SK-N-SH (cell line): ENCODE results near the gene PPP1R17. TPM values are rescaled to one million over a fixed set of nuclear protein-coding genes. Genes with fewer than 3 reads are reported as not detected.

Experiments
- CTCF ChIA-PET: fragments of 300-600, 350-600 bp; formaldehyde crosslinking; extraction: SDS; loops from one replicate; lab custom pipeline; 2021; lab: Yijun Ruan, JAX
- POLR2A ChIA-PET: fragments of 350-600 bp; sonication (Branson Sonifier 250); formaldehyde crosslinking; extraction: SDS; loops from one replicate; lab custom pipeline; 2020; ENCODE audit warnings: antibody characterized with exemption, inconsistent platforms; lab: Yijun Ruan, JAX
- DNase-seq: peaks from one replicate; pipeline ENCODE4 v3.0.0; 2012
- H2AFZ ChIP-seq: fragments of 200-600 bp; sonication (generic); 2 replicates; pipeline ENCODE4 v1.8.1; 2016; ENCODE audit warnings: antibody characterized with exemption, mild to moderate bottlenecking, low read depth
- H3F3A ChIP-seq: fragments of 200-600 bp; sonication (generic); replicated peaks from 2 replicates; pipeline ENCODE3; 2016; ENCODE audit warnings: antibody characterized with exemption, mild to moderate bottlenecking; ENCODE audit not compliant: insufficient read depth
- H3K27ac ChIP-seq, 2 experiments: fragments of 200-500 bp in 1 of 2; fragments of 200-600 bp in 1 of 2; sonication (Bioruptor generic) in 1 of 2; sonication (generic), shearing (Covaris generic) in 1 of 2; 2 replicates each; pipeline versions ENCODE4 v1.5.1 to v1.6.1; 2014 to 2016; ENCODE audit warnings: low read depth in 2 of 2, inconsistent platforms in 1 of 2, low read length in 1 of 2, mild to moderate bottlenecking in 1 of 2, mixed read lengths in 1 of 2
- H3K27me3 ChIP-seq: fragments of 200-600 bp; sonication (generic), shearing (Covaris generic); 2 replicates; pipeline ENCODE4 v1.6.1; 2016; ENCODE audit warnings: mixed run types; ENCODE audit not compliant: insufficient read depth
- H3K36me3 ChIP-seq, 2 experiments: fragments of 200-500 bp in 1 of 2; fragments of 200-600 bp in 1 of 2; sonication (Bioruptor generic) in 1 of 2; sonication (generic) in 1 of 2; replicated peaks in 1 of 2; 2 replicates each; pipeline versions ENCODE3 to v1.5.1; 2014 to 2016; ENCODE audit warnings: low read length in 1 of 2, mild to moderate bottlenecking in 1 of 2; ENCODE audit not compliant: insufficient read depth in 2 of 2, control insufficient read depth in 1 of 2
- H3K4me1 ChIP-seq, 2 experiments: fragments of 200-500 bp in 1 of 2; fragments of 200-600 bp in 1 of 2; sonication (Bioruptor generic) in 1 of 2; sonication (generic), shearing (Covaris generic) in 1 of 2; 2 replicates each; pipeline versions ENCODE4 v1.5.1 to v1.6.1; 2014 to 2016; ENCODE audit warnings: low read depth in 1 of 2, low read length in 1 of 2, mixed run types in 1 of 2; ENCODE audit not compliant: insufficient read depth in 2 of 2, control insufficient read depth in 1 of 2
- H3K4me2 ChIP-seq: fragments of 200-600 bp; sonication (generic), shearing (Covaris generic); 2 replicates; pipeline ENCODE4 v1.6.1; 2017; ENCODE audit warnings: mixed run types
- H3K4me3 ChIP-seq, 2 experiments: fragments of 200-500 bp in 1 of 2; fragments of 200-600 bp in 1 of 2; sonication (Bioruptor generic) in 1 of 2; sonication (generic), shearing (Covaris generic) in 1 of 2; 2 replicates each; pipeline versions ENCODE4 v1.5.1 to v1.8.1; 2014 to 2016; ENCODE audit warnings: low read depth in 2 of 2, inconsistent platforms in 1 of 2, low read length in 1 of 2, mild to moderate bottlenecking in 1 of 2, mixed read lengths in 1 of 2, moderate library complexity in 1 of 2
- H3K79me2 ChIP-seq: fragments of 200-600 bp; sonication (generic); 2 replicates; pipeline ENCODE4 v1.8.1; 2017; ENCODE audit warnings: mild to moderate bottlenecking; ENCODE audit not compliant: insufficient read depth
- H3K9ac ChIP-seq: fragments of 200-600 bp; sonication (generic); 2 replicates; pipeline ENCODE4 v1.6.1; 2017; ENCODE audit warnings: mixed run types
- H3K9me2 ChIP-seq: fragments of 200-600 bp; sonication (generic); 2 replicates; pipeline ENCODE4 v1.6.1; 2017; ENCODE audit warnings: mixed run types
- H3K9me3 ChIP-seq: fragments of 200-600 bp; sonication (generic); 2 replicates; pipeline ENCODE4 v1.6.1; 2017; ENCODE audit warnings: mixed run types, mild to moderate bottlenecking, moderate library complexity
- H4K20me1 ChIP-seq: fragments of 200-600 bp; sonication (generic); 2 replicates; pipeline ENCODE4 v1.6.1; 2017; ENCODE audit warnings: mild to moderate bottlenecking, mixed run types; ENCODE audit not compliant: insufficient read depth
- ELF1 ChIP-seq: IDR thresholded peaks from 2 replicates; pipeline ENCODE4 v1.4.0; 2012
- EP300 ChIP-seq, 2 experiments: IDR thresholded peaks; 2 replicates each; pipeline versions ENCODE4 v1.4.0 to v1.6.1; 2012; ENCODE audit warnings: borderline replicate concordance in 1 of 2, low read depth in 1 of 2, low read length in 1 of 2
- FOSL2 ChIP-seq: IDR thresholded peaks from 2 replicates; pipeline ENCODE4 v1.4.0; 2012; ENCODE audit warnings: low read depth, mild to moderate bottlenecking, moderate library complexity, borderline replicate concordance
- FOXM1 ChIP-seq: IDR thresholded peaks from 2 replicates; pipeline ENCODE4 v1.4.0; 2012; ENCODE audit warnings: low read depth, mild to moderate bottlenecking
- GABPA ChIP-seq: IDR thresholded peaks from 2 replicates; pipeline ENCODE4 v1.4.0; 2012; ENCODE audit warnings: low read depth, mild to moderate bottlenecking
- JUND ChIP-seq: IDR thresholded peaks from 2 replicates; pipeline ENCODE4 v1.4.0; 2012
- NRF1 ChIP-seq: IDR thresholded peaks from 2 replicates; pipeline ENCODE4 v1.6.1; 2012; ENCODE audit warnings: low read depth, mild to moderate bottlenecking, low read length
- POLR2AphosphoS5 ChIP-seq: IDR thresholded peaks from 2 replicates; pipeline ENCODE4 v1.6.1; 2012; ENCODE audit warnings: low read depth, low read length
- RXRA ChIP-seq: IDR thresholded peaks from 2 replicates; pipeline ENCODE4 v1.4.0; 2012; ENCODE audit warnings: low read depth, mild to moderate bottlenecking, borderline replicate concordance
- SIN3A ChIP-seq: IDR thresholded peaks from 2 replicates; pipeline ENCODE4 v1.6.1; 2012; ENCODE audit warnings: low read depth, mild to moderate bottlenecking, low read length, moderate library complexity, borderline replicate concordance
- TAF1 ChIP-seq: IDR thresholded peaks from 2 replicates; pipeline ENCODE4 v1.6.1; 2012; ENCODE audit warnings: low read depth, mild to moderate bottlenecking, low read length, moderate library complexity, borderline replicate concordance
- TEAD4 ChIP-seq: IDR thresholded peaks from 2 replicates; pipeline ENCODE4 v1.4.0; 2012; ENCODE audit warnings: mild to moderate bottlenecking, borderline replicate concordance; ENCODE audit not compliant: insufficient read depth
- WGBS: methylation state at CpG from one replicate; pipeline ENCODE4 v1.1.6; 2017; ENCODE audit warnings: low lambda C conversion rate; 5-methylcytosine and 5-hydroxymethylcytosine counted together
- polyA plus RNA-seq, 3 experiments: library from polyadenylated mRNA; depleted of rRNA; stranded (reverse); fragments of >200 nt; gene quantifications; 2 replicates each; pipeline ENCODE4 v1.2.3, GENCODE V29; 2012
- TF ChIP-seq, protein P1 (sequence below): fragments of 200-600 bp; sonication (generic); IDR thresholded peaks from 2 replicates; pipeline ENCODE4 v1.6.1; 2017; ENCODE audit warnings: antibody characterized with exemption, mild to moderate bottlenecking, moderate library complexity
- TF ChIP-seq, protein P2 (sequence below): fragments of 150-350 bp; IDR thresholded peaks from 2 replicates; pipeline ENCODE4 v1.6.1; 2017; ENCODE audit warnings: antibody characterized with exemption, low read length, low read depth, borderline replicate concordance
- TF ChIP-seq, protein P3 (sequence below): IDR thresholded peaks from 2 replicates; pipeline ENCODE4 v1.4.0; 2012; ENCODE audit warnings: low read depth, borderline replicate concordance
- TF ChIP-seq, protein P4 (sequence below): IDR thresholded peaks from 2 replicates; pipeline ENCODE4 v1.4.0; 2012; ENCODE audit warnings: low read depth

The PPP1R17 gene
- polyA plus RNA-seq, 1 of the 3 experiments (the other 2 are of a cell fraction) = not detected

DNA sequence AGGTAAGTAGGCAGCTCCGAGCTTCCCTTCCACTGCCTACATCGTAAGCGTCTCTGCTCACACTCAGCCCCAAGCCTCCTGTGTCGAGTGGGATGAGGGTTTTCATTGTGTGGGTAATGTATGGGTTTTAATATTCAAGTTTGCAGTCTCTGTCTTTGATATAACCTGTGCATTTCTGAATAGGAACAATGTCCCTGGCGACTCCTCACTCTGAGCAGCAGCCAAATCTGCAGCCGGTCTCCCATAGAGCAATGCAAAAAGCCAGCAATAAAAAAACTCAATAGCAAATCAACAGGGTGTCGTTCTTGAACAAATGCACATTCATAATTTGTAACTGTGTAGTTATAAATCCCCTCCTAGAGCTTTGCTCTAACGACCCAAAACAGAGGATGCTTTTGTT, 33.4 kb downstream of the PPP1R17 start:
- Histone ChIP-seq H3K79me2 (no peaks in the 10 kb centered on the region), H4K20me1 (no peaks in the 10 kb centered on the region), H3K9ac (no peak overlapping the region), H3K4me3 (no peak overlapping the region), H3K27ac (no peak overlapping the region), H3K36me3 (no peaks in the 10 kb centered on the region), H3K27me3 (peaks cover 40% of the 10 kb centered on the region; the same call in 1 of the 2 replicates), H3K9me2 (no peaks in the 10 kb centered on the region), H3F3A (no peaks in the 10 kb centered on the region), H2AFZ (no peak overlapping the region), H3K4me2 (no peak overlapping the region), H3K9me3 (no peaks in the 10 kb centered on the region), H3K4me1 (no peaks in the 10 kb centered on the region)
- DNase-seq = no peak
- ChIA-PET CTCF (interaction anchor here (1.1 kb wide), 1 partner anchor 17 kb away, joined by 3 read pairs; no protein-coding TSS in a partner anchor), POLR2A (no interaction called here)
- WGBS = 22% methylated on average over 8 of the region's 8 CpGs
- TF ChIP-seq TAF1 (no peak), JUND (no peak), TEAD4 (no peak), FOSL2 (no peak), POLR2AphosphoS5 (no peak), EP300 (IDR thresholded peaks at IDR 0.05; ENCODE audit: borderline replicate concordance in 1 of 2, low read depth in 1 of 2, low read length in 1 of 2) (no peak), NRF1 (no peak), GABPA (no peak), SIN3A (no peak)
- TF ChIP-seq, protein P1, sequence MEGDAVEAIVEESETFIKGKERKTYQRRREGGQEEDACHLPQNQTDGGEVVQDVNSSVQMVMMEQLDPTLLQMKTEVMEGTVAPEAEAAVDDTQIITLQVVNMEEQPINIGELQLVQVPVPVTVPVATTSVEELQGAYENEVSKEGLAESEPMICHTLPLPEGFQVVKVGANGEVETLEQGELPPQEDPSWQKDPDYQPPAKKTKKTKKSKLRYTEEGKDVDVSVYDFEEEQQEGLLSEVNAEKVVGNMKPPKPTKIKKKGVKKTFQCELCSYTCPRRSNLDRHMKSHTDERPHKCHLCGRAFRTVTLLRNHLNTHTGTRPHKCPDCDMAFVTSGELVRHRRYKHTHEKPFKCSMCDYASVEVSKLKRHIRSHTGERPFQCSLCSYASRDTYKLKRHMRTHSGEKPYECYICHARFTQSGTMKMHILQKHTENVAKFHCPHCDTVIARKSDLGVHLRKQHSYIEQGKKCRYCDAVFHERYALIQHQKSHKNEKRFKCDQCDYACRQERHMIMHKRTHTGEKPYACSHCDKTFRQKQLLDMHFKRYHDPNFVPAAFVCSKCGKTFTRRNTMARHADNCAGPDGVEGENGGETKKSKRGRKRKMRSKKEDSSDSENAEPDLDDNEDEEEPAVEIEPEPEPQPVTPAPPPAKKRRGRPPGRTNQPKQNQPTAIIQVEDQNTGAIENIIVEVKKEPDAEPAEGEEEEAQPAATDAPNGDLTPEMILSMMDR = no peak
- TF ChIP-seq, protein P2, sequence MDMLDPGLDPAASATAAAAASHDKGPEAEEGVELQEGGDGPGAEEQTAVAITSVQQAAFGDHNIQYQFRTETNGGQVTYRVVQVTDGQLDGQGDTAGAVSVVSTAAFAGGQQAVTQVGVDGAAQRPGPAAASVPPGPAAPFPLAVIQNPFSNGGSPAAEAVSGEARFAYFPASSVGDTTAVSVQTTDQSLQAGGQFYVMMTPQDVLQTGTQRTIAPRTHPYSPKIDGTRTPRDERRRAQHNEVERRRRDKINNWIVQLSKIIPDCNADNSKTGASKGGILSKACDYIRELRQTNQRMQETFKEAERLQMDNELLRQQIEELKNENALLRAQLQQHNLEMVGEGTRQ = no peak

DNA sequence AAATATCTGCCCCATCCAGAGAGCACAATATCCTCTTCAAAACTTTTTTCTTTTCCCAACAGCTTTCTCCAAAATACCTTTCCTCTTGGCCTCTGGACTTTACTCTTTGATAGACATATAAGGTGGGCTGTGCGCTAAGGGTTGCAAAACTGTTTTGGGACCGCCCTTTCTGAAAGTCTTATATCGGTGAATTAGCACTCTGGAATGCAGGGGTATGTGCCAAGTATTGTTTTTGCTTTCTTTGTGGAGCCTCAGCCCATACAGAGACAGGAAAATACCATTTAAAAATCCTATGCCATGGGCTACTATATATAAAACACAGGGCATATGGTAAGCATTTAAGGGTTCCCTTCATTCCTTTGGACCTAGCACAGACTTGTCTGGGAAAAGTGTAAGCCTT, 37.7 kb downstream of the PPP1R17 start:
- no peak overlapping the region for H2AFZ ChIP-seq
- H3K9me2 ChIP-seq = no peaks in the 10 kb centered on the region
- no peaks in the 10 kb centered on the region for H3K36me3 ChIP-seq
- H3K9ac ChIP-seq = no peak overlapping the region
- peaks cover 26% of the 10 kb centered on the region; the same call in 1 of the 2 replicates for H3K27me3 ChIP-seq
- TF ChIP-seq, protein P3, sequence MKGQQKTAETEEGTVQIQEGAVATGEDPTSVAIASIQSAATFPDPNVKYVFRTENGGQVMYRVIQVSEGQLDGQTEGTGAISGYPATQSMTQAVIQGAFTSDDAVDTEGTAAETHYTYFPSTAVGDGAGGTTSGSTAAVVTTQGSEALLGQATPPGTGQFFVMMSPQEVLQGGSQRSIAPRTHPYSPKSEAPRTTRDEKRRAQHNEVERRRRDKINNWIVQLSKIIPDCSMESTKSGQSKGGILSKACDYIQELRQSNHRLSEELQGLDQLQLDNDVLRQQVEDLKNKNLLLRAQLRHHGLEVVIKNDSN = no peak
- TF ChIP-seq ELF1 (no peak), FOXM1 (no peak), SIN3A (no peak), RXRA (no peak), GABPA (no peak), NRF1 (no peak), TAF1 (no peak), FOSL2 (no peak), TEAD4 (no peak)
- TF ChIP-seq, protein P4, sequence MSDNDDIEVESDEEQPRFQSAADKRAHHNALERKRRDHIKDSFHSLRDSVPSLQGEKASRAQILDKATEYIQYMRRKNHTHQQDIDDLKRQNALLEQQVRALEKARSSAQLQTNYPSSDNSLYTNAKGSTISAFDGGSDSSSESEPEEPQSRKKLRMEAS = no peak
- WGBS = 14% methylated on average over 3 of the region's 3 CpGs
- H3K4me1 ChIP-seq = no peaks in the 10 kb centered on the region
- H3K27ac ChIP-seq = no peak overlapping the region
- no peak for DNase-seq
- CTCF ChIA-PET = interaction anchor here (1.5 to 1.8 kb wide), 2 partner anchors 12 to 282 kb away, joined by 3 to 4 read pairs; no protein-coding TSS in a partner anchor
- no peaks in the 10 kb centered on the region for H3K79me2 ChIP-seq
- H4K20me1 ChIP-seq = no peaks in the 10 kb centered on the region
- H3K9me3 ChIP-seq = no peaks in the 10 kb centered on the region
- no peaks in the 10 kb centered on the region for H3F3A ChIP-seq
- H3K4me2 ChIP-seq = no peak overlapping the region
- no peak overlapping the region for H3K4me3 ChIP-seq
- POLR2A ChIA-PET = no interaction called here
